Neural cell (in vitro differentiated cells): Measurements from ENCODE around the gene B4GALT5.

Experiments
- CTCF ChIP-seq: fragments of 450-650 bp; IDR thresholded peaks from 2 replicates; pipeline ENCODE4 v1.5.1; 2014; ENCODE audit warnings: antibody characterized with exemption, mild to moderate bottlenecking, moderate library complexity; ENCODE audit not compliant: poor library complexity, severe bottlenecking
- SMC3 ChIP-seq: fragments of 450-650 bp; conservative IDR thresholded peaks from 2 replicates; pipeline ENCODE4 v1.6.1; 2014; ENCODE audit warnings: antibody characterized with exemption, mild to moderate bottlenecking, moderate library complexity; ENCODE audit not compliant: poor library complexity
- TAF1 ChIP-seq: IDR thresholded peaks from 2 replicates; pipeline ENCODE4 v1.6.1; 2012; ENCODE audit warnings: low read depth

DNA sequence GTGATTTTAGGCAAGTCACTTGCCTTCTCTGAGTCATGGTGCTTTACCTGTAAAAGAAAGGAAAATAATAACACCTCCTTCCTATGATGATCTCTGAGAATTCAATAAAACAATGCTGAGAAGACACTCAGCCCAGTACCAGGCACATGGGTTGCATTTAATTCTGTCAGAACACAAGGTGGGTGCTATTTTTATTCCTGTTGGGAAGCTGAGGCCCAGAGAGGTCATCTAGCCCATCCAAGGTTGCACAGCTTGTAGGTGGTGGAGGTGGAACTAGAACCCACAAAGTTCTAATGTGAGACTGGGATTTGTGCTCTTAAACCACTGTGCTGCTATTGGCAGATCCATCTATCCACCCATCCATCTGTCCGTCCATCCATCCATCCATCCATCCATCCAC lies 106.1 kb downstream of the B4GALT5 start:
- TF ChIP-seq CTCF (no peak), TAF1 (no peak), SMC3 (no peak)
